DMS53 treated with DMSO at 0.1 percent for 48 hours (cell line): ENCODE results near the gene RBM33.
"Not testable (repeated sequence)": the region's sequence is repeated elsewhere in the genome, so short reads cannot be mapped to it uniquely, and the experiment has no call there.

Source experiments
- DNase-seq: peaks from one replicate; lab custom pipeline; 2025; ENCODE audit not compliant: unreplicated experiment; lab: John Stamatoyannopoulos, UW

The RBM33 gene

DNA sequence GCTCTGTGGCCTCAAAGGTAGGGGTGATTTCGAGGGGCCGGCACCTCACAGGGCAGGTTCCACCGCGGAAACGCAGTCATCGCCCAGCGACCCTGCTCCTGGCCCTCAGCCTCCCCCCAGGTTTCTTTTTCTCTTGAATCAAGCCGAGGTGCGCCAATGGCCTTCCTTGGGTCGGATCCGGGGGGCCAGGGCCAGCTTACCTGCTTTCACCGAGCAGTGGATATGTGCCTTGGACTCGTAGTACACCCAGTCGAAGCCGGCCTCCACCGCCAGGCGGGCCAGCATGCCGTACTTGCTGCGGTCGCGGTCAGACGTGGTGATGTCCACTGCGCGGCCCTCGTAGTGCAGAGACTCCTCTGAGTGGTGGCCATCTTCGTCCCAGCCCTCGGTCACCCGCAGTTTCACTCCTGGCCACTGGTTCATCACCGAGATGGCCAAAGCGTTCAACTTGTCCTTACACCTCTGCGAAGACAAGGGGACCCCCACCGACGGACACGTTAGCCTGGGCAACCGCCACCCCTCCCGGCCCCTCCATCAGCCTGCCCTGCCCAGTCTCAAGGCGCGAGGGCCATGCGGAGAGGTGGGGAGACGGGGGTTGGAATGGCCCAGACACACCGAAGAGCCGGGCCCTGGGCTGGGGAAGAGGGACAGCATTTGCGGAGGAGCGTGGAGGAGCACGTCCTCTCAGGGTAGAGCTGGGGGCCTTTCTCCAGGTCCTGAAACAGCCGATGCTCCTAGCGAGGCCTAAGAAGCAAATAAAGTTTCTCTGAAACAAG, 161.8 kb downstream of the RBM33 start:
- DNase-seq: no peak

DNA sequence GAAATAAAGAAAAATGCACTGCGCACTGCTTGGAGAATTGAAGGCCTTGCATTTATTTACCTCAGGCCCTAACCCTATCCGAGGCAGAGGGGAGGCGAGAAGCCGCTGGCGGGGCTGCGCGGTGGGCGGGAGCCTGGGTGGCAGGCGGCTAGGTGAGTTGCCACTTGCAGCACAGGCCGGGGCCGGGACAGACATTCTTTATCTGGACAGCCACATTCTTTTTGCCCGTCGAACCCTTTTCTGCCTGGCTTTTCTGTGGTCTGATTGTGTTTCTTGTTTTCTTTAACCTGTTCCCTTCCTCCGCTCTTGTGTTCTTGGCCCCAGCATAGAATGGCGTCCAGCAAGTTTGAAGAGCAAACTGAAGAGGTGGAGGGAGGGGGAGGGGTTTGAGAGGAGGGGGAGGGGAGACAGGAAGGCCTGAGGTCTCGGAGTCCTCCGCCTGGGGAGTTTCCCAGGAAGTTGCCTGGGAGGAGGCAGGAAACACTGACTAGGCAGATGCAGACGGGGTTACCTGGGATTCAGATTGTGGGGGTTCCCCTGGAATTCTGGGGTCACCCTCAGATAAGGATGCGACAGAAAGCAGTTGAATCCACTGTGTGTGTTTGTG, 162.7 kb downstream of the RBM33 start:
- DNase-seq: no peak

- no peak for DNase-seq
Measured at GRCh38 chr7:155807789-155808548, 163.5 kb downstream of the RBM33 start.

GRCh38 chr7:155808549-155809331, 164.3 kb downstream of the RBM33 start:
- DNase-seq: no peak

GRCh38 chr7:155809332-155809946, 165.0 kb downstream of the RBM33 start:
- DNase-seq: no peak

DNA sequence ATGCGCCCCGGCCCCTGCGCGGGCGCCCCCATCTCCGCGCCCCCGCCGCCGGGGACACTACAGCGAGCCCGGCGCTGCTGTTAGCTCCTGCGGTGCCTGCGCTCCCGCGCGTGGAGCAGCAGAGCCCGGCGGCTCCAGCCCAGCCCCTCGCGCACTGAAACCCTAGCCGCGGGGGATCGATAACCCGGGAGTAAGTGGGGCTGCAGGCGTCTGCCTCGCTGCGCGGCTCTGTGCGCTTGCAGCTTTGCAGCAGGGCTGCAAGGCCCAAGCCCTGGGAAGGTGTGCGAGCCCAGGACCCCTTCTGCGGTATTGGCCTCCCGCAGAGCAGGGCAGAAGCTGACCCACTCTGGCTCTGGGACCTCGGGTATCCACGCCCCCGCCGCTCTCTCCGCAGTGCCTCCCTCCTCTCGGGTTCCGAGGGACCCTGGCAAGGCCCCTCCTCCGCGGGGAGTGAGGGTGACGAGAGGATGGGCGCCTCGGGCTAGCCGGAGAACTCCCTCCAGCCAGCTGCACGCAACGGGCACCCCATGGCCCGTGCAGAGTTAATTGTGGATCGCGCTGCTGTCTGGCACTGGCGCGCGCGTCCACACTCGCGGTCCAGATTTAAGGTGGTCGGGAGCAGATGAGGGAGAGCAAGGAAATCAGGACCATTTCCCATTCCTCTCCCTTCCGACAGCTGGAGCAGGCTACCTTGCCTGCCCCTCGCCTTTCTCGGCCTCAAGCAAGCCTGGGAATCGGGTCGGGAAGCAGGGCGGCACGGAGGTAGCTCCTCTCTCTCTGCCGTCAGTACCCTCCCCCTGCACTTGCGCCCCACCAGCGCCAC, 165.7 kb downstream of the RBM33 start:
- DNase-seq: no peak

- DNase-seq: no peak
Measured at GRCh38 chr7:155810770-155811559, 166.5 kb downstream of the RBM33 start.

GRCh38 chr7:155811560-155811894, 167.1 kb downstream of the RBM33 start:
- no peak for DNase-seq

DNA sequence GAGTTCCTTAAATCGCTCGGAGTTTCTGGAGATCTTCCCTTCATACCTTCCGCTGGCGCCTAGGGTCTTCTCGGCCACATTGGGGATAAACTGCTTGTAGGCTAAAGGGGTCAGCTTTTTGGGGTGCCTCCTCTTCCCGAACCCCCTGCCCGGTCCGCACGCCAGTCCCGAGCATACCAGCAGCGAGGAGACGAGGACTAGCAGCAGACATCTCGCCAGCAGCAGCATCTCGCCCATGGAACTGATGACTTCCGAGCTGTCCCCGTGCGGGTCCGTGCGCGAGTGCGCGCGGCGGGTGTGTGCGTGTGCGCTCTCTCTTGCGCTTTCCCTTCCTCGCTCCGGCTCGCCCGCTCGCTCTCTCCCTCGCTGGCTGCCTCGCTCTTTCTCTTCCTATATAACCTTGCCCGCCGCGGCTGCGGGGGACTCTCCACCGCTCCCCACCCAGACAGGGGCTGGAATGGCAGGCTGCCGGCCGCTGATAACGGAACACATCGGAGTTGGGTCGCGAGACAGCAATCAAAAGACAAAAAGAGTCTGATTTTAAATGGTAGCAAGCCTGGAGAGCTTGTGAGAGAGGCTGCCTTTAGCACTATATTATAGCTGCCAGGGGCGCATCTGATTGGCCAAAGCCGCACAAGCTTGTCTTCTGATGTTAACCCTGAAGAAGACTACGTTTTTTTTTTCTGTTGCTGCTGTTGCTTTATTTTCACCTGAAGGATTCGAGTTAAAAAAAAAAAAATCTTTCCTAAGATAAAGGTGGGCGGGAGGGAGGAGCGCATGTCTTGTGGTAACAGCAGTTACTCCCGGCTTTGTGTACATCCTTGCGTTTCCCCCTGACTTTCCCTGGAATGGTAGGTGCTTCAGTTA, 167.7 kb downstream of the RBM33 start, which contains the start of gene SHH:
Gene SHH (minus strand): TSS at position 569 of the 867 bp plus-strand sequence. CDS start 341 bp downstream, at position 228.
- DNase-seq: no peak

DNA sequence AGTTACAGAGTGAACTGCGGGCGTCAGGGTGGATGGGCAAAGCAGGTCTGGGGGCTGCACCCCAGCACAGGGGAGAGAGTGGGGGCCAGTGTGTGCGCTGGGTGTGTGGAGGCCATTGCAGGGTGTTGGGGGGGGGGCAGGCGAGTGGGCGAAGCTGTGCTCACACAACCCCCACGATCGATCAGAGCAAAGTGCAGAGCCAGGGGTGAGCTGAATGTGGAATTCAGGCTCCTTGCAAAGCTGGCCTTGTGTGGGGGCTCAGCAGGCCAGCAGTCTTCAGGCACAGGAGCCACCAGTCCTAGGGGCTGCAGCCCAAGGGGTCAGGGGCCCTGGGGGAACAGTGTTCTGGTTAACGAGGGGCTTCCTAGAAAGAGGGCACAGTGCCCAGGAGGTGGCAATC, 168.7 kb downstream of the RBM33 start:
- no peak for DNase-seq

GRCh38 chr7:155813546-155814315, 169.3 kb downstream of the RBM33 start:
- no peak for DNase-seq

DNA sequence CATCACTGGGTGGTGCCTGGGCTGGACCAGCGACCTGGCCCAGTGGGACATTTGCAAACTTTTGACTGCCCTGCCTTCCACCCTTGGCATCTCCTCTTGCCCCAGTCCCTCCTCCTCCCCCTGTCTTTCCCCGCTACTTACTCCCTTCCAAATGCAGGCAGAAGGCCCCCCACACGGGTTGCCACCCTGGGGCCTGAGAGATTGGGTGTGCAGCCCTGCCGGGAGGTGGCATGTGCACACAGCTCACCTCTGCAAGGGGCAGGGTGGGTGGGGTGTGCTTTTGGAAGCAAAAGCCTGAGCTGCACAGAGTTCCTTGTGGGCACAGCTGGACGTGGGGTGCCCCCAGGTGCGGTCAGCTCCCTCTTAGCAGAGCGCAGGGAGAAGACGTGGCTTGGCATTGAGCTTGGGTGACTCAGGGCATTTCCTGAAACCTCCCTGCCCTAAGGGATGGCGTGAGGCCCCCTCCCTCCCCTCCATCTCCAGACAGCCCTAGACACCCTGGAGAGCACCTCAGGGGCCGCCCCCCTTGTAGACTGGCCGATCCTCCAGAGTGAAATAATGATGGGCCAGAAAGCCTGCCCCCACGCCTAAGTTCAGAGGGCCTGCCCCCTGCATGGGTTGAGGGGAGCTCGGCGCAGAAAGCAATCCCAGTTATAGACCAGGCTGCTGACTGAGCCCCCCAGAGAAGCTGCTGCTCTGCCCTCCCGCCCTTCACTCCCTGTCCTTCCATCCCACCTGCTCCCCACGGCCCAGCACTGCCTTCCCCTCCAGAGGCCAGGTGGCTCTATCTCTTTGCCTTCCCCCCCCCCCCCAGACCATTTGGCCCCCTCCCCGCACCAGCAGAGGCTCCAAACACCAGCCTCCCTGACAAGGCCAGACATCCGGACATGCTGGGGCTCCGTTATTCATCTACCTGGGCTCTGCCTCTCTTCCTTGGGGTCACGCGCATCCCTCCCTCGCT, 170.1 kb downstream of the RBM33 start:
- DNase-seq: no peak

GRCh38 chr7:155815332-155816191, 171.1 kb downstream of the RBM33 start:
- peak; percentile 33 for DNase-seq

DNA sequence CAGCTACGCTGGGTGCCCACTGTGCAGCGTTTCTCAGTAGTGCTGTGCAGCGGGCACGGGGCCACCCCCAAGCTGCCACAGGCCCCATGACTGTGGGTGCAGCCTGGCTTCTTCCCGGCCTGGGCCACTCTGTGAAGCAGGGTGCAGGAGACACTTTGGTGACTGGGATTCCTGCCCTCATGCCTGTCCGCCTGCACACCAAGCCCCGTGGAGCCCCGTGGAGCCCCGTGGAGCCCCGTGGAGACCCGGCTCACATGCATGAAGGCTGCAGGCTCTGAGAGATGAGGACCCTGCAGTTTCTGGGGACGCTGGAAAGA, 171.7 kb downstream of the RBM33 start:
- no peak for DNase-seq

GRCh38 chr7:155816996-155817395, 172.5 kb downstream of the RBM33 start:
- DNase-seq: no peak

DNA sequence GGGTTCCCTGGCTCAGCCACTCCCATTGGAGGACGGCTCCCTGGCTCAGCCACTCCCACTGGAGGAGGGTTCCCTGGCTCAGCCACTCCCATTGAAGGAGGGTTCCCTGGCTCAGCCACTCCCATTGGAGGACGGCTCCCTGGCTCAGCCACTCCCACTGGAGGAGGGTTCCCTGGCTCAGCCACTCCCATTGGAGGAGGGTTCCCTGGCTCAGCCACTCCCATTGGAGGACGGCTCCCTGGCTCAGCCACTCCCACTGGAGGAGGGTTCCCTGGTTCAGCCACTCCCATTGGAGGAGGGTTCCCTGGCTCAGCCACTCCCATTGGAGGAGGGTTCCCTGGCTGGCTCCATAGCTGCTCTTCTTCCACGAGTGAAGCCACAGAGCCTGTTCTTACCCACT, 173.1 kb downstream of the RBM33 start:
- DNase-seq: not testable (repeated sequence)
